ENCODE data around the gene BCAS3.

DNA sequence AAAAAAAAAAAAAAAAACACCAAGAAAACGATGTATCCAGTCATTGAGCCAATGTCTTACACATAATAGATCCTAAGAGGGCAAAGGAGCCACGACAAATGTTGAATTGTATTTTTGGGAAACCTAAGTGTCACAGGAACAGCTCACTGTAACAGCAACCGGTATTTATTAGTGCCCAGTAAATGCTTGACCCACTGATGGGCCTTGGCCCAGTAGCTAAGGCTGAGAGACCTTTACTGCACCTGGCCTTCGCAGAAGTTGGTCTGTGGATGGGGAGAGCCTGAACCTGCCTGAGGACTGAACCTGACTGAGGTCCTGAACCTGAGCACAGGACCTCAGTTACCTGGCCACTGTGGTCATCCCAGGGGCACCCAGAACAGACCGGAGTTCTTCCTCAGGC lies 657.0 kb downstream of the BCAS3 start:
- TF ChIP-seq, protein P1, sequence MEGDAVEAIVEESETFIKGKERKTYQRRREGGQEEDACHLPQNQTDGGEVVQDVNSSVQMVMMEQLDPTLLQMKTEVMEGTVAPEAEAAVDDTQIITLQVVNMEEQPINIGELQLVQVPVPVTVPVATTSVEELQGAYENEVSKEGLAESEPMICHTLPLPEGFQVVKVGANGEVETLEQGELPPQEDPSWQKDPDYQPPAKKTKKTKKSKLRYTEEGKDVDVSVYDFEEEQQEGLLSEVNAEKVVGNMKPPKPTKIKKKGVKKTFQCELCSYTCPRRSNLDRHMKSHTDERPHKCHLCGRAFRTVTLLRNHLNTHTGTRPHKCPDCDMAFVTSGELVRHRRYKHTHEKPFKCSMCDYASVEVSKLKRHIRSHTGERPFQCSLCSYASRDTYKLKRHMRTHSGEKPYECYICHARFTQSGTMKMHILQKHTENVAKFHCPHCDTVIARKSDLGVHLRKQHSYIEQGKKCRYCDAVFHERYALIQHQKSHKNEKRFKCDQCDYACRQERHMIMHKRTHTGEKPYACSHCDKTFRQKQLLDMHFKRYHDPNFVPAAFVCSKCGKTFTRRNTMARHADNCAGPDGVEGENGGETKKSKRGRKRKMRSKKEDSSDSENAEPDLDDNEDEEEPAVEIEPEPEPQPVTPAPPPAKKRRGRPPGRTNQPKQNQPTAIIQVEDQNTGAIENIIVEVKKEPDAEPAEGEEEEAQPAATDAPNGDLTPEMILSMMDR (IDR thresholded peaks at IDR 0.05; ENCODE audit: insufficient read depth, low read depth, low read length): no peak
- no peak for TF ChIP-seq EZH2 (IDR thresholded peaks at IDR 0.05; ENCODE audit: insufficient read depth, low read length)
